GM21619 (cell line): ENCODE results near the gene HK2.

Source experiments
- ATAC-seq: cut with Tn5 transposase; IDR thresholded peaks from one replicate; pipeline ENCODE4 v1.9.1; 2021; ENCODE audit not compliant: unreplicated experiment

The HK2 gene

DNA sequence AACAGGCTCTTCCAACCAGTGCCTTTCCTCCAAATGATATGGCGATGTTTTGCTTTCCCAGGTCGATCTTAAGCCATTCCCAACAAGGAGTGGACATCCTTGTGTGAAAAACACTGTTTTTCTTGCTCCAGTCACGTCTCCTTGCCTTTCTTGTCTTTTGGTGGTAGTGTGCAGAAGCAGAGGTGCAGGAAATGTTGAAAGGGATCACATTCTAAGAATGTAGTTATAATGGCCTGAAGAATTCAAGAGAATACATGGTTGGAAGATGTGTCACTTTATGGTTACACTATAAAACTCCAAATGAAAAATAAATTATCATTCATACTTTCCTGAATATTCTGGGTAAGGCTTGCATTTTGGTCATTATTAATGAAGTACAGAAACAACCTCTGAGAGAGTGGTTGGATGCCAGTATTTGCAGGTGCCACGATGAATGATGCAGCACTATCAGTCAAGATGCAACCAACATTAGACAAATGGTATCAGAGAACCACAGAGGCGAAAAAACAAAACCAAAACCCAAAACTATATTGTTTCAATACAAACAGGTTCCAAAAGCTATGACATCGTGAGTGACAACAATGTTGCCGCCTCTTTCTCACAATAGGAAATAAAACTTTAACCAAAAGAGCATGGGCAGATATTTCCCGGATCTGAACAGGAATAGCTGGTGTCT, 97.0 kb downstream of the HK2 start:
- ATAC-seq = no peak

DNA sequence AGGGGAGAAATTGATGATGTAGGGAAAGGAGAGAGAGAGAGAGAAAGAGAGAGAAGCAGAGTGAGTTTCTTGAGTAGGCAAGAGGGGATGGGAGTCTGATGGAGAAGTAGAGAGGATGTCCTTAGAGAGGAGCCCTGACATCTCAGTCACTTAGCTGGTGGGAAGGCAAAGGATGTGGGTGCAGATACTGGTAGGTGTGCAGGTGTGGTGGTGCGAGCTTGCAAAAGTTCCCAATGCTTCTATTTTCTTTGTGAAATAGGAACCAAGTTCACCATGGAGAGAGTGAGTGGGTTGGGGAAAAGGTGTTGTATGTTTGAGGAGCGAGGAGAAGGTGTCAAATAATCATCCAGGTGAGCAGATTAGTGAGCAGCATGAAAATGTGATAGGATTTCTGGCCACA, 98.0 kb downstream of the HK2 start:
- no peak for ATAC-seq

DNA sequence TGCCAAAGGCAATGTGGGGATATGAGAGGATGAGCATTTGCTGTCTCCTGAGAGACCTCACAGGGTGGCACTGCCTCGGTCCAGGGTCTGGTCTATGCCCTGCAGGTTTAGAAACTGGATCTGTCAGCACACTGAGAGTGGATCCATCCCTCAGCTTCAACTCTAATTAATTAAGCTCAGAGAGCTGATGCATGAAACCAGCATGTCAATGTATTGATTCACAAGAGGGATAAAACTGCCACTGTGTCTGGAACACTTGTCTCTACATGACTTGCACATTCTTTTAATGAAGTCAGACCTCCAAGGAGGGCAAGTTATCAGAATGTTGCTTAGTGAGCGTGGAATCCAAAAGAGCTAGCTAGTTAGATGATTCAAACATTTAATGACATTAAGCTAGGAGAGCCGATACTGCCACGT, 102.1 kb downstream of the HK2 start:
- no peak for ATAC-seq

DNA sequence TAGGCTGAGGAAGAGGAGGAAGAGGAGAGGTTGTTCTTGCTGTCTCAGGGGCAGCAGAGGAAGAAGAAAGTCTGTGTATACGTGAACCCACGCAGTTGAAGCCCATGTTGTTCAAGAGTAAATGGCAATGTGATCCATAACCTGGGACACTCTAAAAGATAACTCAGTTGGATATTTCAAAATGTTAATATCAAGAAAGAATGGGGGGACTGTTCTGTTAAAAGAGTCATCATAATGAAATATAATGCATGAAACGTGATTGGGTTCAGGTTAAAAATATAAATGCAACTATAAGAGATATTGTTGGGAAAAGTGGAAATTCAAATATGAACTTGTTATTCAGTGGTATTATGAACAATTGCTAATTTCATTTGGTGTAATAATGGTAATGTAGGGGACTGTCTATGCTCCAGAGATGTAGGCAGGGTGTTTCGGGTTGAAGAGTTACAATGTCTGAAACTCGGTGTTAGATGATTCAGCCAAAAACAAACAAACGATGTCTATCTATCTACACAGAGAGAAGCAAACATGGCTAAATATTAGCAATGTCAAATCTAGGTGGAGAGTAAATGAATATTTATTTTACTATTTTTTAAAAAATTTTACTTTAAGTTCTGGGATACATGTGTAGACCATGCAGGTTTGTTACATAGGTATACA, 103.4 kb downstream of the HK2 start:
- no peak for ATAC-seq

DNA sequence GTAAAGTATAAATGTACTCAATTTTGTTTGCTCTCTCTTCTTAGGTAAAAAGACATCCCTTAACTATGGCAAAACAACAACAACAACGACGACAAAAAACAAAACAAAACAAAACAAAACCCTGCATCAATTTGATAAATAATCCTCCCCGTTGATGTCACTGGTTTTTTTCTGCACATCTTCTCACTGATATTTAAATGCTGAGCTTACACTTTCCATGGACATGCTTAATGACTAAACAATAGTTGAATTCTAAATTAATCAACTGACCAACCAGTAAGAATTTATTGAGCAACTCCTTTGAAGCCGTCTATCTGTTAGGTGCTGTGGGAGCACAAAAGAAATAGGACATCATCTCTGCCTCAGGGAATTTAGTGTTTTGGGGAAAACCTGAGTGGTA, 104.3 kb downstream of the HK2 start:
- no peak for ATAC-seq

DNA sequence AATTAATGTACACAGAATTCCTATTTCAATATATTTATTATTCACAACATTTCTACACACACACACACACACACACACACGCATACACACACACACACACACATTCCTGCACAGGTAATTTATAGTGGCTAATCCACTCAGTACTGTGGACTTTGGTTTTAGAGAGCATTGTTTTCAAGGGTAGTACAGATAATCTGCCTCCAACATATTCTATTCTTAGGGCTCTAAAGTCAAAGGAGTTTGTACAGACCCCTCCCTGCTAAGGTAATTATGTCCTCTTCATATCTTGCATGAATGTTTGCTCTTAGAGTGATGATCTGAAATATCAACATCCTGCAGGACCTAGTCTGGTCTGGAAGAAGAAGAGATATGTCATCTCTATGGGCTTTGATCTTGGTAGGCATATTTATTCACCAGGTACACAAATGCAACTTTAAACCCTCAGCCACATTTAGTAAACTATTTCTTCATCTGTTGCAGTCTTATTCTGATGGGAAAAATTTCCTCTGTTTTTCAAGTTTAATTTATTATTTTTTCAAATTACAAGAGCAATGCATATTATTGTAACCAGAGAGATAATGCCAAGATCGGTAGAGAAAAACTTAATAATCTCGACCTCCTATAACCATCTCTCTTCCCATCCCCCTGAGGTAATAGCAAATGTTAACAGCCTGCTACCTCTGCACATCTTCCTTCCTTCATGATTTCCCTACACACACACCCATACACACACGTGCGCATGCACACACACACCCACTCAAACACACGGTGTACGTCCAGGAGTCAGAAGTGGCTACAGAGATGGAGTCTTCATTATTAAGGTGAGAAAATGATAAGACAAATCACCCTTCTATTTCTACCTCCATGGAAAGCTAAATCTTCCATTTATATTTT, 106.2 kb downstream of the HK2 start:
- no peak for ATAC-seq

DNA sequence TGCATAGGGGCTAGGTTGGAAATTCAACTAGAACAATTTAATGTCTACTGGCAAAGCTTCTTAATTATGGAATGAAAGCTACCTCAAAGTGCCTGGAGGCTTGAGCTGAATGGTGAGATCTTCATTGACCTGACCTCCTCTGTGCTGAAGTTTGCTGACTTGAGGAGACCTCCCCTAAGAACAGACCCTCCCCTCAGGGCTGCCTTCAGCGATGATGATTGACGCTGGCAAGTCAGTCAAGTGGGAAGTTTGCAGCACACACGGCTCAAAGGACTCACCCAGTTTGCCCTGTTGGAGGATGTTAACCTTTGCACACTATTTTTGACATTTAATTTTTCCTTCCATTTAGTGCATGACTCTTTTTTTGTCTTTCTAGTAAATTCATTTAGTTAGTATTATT, 107.4 kb downstream of the HK2 start:
- no peak for ATAC-seq

DNA sequence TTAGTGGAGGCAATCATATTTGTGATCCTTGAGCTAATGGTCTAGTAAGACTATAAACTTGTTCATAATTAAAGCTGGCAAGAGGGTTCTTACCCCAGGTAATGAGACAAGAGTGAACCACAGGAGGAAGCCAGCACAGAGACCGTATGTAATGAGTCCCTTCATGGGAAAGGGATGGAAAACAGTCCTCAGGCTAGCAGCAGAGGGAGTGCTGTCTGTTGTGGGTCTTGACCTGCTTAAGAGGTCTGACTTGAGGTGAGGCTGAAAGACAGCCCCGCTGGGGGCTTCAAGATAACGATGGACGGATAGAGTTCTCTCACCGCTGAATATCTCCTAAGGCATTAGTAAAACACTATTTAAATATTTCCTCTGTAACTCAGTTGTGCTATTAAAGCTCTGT, 108.3 kb downstream of the HK2 start:
- ATAC-seq = no peak
